Panc1 (cell line): Measurements from ENCODE around the gene PCK2.

Source experiments
- POLR2AphosphoS5 ChIP-seq: IDR thresholded peaks from 2 replicates; pipeline ENCODE4 v1.6.1; 2012; ENCODE audit warnings: mild to moderate bottlenecking, low read depth, low read length, moderate library complexity
- SIN3A ChIP-seq: IDR thresholded peaks from 2 replicates; pipeline ENCODE4 v1.6.1; 2012; ENCODE audit warnings: low read depth, mild to moderate bottlenecking, low read length, moderate library complexity, borderline replicate concordance; ENCODE audit not compliant: insufficient read depth
- TCF7L2 ChIP-seq: IDR thresholded peaks from 2 replicates; pipeline ENCODE4 v1.6.1; 2011; ENCODE audit warnings: mild to moderate bottlenecking, low read depth, low read length, inconsistent platforms
- TF ChIP-seq, protein P1 (sequence below): fragments of 450-650 bp; IDR thresholded peaks from 2 replicates; pipeline ENCODE4 v1.5.1; 2017; ENCODE audit warnings: mild to moderate bottlenecking
- TF ChIP-seq, protein P2 (sequence below), 2 experiments: IDR thresholded peaks; 2 replicates each; pipeline ENCODE4 v1.6.1; 2011 to 2012; ENCODE audit warnings: low read depth in 2 of 2, control low read depth in 1 of 2, low read length in 1 of 2, mild to moderate bottlenecking in 1 of 2, moderate library complexity in 1 of 2; ENCODE audit not compliant: insufficient read depth in 1 of 2

DNA sequence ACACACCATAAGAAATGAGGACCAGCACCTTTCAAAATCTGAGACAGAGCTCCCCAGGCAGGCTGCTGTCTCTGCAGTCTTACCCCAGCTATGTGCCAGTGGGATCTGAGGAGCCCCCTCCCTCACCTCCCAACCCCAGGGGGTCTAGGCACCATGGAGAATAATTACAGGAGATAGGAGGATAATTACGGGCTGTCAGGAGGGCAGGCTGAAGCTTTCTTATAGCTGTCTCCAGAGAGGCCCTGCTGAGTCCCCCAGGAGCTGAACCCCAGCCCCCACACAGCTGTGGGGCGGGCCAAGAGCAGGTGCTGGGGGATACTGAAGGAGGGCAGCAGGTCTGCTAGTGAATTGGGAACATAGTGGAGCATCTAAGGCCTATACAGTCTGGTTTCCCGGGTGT, 16.0 kb upstream of the PCK2 start:
- TF ChIP-seq, protein P1, sequence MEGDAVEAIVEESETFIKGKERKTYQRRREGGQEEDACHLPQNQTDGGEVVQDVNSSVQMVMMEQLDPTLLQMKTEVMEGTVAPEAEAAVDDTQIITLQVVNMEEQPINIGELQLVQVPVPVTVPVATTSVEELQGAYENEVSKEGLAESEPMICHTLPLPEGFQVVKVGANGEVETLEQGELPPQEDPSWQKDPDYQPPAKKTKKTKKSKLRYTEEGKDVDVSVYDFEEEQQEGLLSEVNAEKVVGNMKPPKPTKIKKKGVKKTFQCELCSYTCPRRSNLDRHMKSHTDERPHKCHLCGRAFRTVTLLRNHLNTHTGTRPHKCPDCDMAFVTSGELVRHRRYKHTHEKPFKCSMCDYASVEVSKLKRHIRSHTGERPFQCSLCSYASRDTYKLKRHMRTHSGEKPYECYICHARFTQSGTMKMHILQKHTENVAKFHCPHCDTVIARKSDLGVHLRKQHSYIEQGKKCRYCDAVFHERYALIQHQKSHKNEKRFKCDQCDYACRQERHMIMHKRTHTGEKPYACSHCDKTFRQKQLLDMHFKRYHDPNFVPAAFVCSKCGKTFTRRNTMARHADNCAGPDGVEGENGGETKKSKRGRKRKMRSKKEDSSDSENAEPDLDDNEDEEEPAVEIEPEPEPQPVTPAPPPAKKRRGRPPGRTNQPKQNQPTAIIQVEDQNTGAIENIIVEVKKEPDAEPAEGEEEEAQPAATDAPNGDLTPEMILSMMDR, result no peak
- TF ChIP-seq, protein P2, sequence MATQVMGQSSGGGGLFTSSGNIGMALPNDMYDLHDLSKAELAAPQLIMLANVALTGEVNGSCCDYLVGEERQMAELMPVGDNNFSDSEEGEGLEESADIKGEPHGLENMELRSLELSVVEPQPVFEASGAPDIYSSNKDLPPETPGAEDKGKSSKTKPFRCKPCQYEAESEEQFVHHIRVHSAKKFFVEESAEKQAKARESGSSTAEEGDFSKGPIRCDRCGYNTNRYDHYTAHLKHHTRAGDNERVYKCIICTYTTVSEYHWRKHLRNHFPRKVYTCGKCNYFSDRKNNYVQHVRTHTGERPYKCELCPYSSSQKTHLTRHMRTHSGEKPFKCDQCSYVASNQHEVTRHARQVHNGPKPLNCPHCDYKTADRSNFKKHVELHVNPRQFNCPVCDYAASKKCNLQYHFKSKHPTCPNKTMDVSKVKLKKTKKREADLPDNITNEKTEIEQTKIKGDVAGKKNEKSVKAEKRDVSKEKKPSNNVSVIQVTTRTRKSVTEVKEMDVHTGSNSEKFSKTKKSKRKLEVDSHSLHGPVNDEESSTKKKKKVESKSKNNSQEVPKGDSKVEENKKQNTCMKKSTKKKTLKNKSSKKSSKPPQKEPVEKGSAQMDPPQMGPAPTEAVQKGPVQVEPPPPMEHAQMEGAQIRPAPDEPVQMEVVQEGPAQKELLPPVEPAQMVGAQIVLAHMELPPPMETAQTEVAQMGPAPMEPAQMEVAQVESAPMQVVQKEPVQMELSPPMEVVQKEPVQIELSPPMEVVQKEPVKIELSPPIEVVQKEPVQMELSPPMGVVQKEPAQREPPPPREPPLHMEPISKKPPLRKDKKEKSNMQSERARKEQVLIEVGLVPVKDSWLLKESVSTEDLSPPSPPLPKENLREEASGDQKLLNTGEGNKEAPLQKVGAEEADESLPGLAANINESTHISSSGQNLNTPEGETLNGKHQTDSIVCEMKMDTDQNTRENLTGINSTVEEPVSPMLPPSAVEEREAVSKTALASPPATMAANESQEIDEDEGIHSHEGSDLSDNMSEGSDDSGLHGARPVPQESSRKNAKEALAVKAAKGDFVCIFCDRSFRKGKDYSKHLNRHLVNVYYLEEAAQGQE (IDR thresholded peaks at IDR 0.05; ENCODE audit: insufficient read depth in 1 of 2, low read depth in 2 of 2, low read length in 1 of 2), result no peak
- TF ChIP-seq TCF7L2, result no peak
- no peak for TF ChIP-seq SIN3A
- no peak for TF ChIP-seq POLR2AphosphoS5
